Colonic mucosa (tissue), 4 donors: ENCODE data around the gene ACSS3. TPM values are rescaled to one million over a fixed set of nuclear protein-coding genes. Genes with fewer than 3 reads are reported as not detected.

Source experiments
- DNase-seq: peaks from one replicate; pipeline ENCODE4 v3.0.0-alpha.2; 2020
- H3K27ac ChIP-seq: fragments of 200-600 bp; one replicate; pipeline ENCODE4 v1.8.0; 2021
- H3K27me3 ChIP-seq: fragments of 200-600 bp; one replicate; pipeline ENCODE4 v1.8.0; 2021
- H3K36me3 ChIP-seq: fragments of 200-600 bp; one replicate; pipeline ENCODE4 v1.8.0; 2021
- H3K4me1 ChIP-seq: fragments of 200-600 bp; one replicate; pipeline ENCODE4 v1.8.0; 2021; ENCODE audit warnings: mild to moderate bottlenecking
- H3K4me3 ChIP-seq: fragments of 200-600 bp; one replicate; pipeline ENCODE4 v1.8.0; 2021
- H3K9ac ChIP-seq, 2 donors: one replicate each; pipeline ENCODE4 v1.7.0; 2013; ENCODE audit warnings: control low read depth in 2 of 2, low read depth in 2 of 2, low read length in 2 of 2
- H3K9me3 ChIP-seq: fragments of 200-600 bp; one replicate; pipeline ENCODE4 v1.8.0; 2021
- intact Hi-C: fragments of 100-400 bp; cut with DNase I; formaldehyde crosslinking; loops from one replicate; pipeline ENCODE4 v1.14.1; 2022
- total RNA-seq, 2 donors: library from RNA; stranded (reverse); fragmentation: NEBNext Ultra II Directional in 1 of 2; extraction: Animal tissue kit (Norgen Biotek cat#: 25700) in 1 of 2; gene quantifications; one replicate each; pipeline ENCODE4 v1.2.1, GENCODE V29; 2021
- TF ChIP-seq, protein P1 (sequence below): fragments of 200-600 bp; IDR thresholded peaks from one replicate; pipeline ENCODE4 v1.8.0; 2022; ENCODE audit warnings: antibody characterized with exemption, mild to moderate bottlenecking
- donor health status: healthy.
- donor health status: DM: no; HTN: no; CAD: no.
- donor health status: DM: no; HTN: no; CAD: no.

The ACSS3 gene
- total RNA-seq, 2 donors from 2014 or later, result 0.77 to 1.6 TPM

GRCh38 chr12:81168445-81168844 lies 90.6 kb downstream of the ACSS3 start:
- TF ChIP-seq, protein P1, sequence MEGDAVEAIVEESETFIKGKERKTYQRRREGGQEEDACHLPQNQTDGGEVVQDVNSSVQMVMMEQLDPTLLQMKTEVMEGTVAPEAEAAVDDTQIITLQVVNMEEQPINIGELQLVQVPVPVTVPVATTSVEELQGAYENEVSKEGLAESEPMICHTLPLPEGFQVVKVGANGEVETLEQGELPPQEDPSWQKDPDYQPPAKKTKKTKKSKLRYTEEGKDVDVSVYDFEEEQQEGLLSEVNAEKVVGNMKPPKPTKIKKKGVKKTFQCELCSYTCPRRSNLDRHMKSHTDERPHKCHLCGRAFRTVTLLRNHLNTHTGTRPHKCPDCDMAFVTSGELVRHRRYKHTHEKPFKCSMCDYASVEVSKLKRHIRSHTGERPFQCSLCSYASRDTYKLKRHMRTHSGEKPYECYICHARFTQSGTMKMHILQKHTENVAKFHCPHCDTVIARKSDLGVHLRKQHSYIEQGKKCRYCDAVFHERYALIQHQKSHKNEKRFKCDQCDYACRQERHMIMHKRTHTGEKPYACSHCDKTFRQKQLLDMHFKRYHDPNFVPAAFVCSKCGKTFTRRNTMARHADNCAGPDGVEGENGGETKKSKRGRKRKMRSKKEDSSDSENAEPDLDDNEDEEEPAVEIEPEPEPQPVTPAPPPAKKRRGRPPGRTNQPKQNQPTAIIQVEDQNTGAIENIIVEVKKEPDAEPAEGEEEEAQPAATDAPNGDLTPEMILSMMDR, result no peak
- Histone ChIP-seq H3K27ac (no peak overlapping the region), H3K27me3 (no peaks in the 10 kb centered on the region), H3K36me3 (no peaks in the 10 kb centered on the region), H3K9me3 (no peaks in the 10 kb centered on the region), H3K9ac (no peak overlapping the region), H3K4me1 (no peaks in the 10 kb centered on the region), H3K4me3 (no peak overlapping the region)
- intact Hi-C loops, result no loop called here
- no peak for DNase-seq

- no peak for DNase-seq
- Histone ChIP-seq H3K9me3 (no peaks in the 10 kb centered on the region), H3K4me3 (no peak overlapping the region), H3K36me3 (no peaks in the 10 kb centered on the region), H3K27me3 (no peaks in the 10 kb centered on the region), H3K4me1 (no peaks in the 10 kb centered on the region), H3K9ac (no peak overlapping the region), H3K27ac (no peak overlapping the region)
- TF ChIP-seq, protein P1, result no peak
- intact Hi-C loops, result no loop called here
Measured at GRCh38 chr12:81170072-81170471, 92.2 kb downstream of the ACSS3 start.

- Histone ChIP-seq H3K4me1 (no peaks in the 10 kb centered on the region), H3K9me3 (no peaks in the 10 kb centered on the region), H3K9ac (no peak overlapping the region), H3K27me3 (no peaks in the 10 kb centered on the region), H3K36me3 (no peaks in the 10 kb centered on the region), H3K4me3 (no peak overlapping the region), H3K27ac (no peak overlapping the region)
- DNase-seq, result no peak
- intact Hi-C loops, result no loop called here
- TF ChIP-seq, protein P1, result no peak
Measured at GRCh38 chr12:81172851-81173250, 95.0 kb downstream of the ACSS3 start.

GRCh38 chr12:81174664-81175063 lies 96.8 kb downstream of the ACSS3 start:
- no peak overlapping the region for H3K9ac ChIP-seq
- TF ChIP-seq, protein P1, result no peak
- no peaks in the 10 kb centered on the region for H3K27me3 ChIP-seq
- no peaks in the 10 kb centered on the region for H3K4me1 ChIP-seq
- intact Hi-C loops, result no loop called here
- no peak overlapping the region for H3K27ac ChIP-seq
- H3K36me3 ChIP-seq, result no peaks in the 10 kb centered on the region
- no peaks in the 10 kb centered on the region for H3K9me3 ChIP-seq
- no peak for DNase-seq
- H3K4me3 ChIP-seq, result no peak overlapping the region

GRCh38 chr12:81176796-81177195 lies 98.9 kb downstream of the ACSS3 start:
- Histone ChIP-seq H3K27ac (no peak overlapping the region), H3K9ac (no peak overlapping the region), H3K36me3 (no peaks in the 10 kb centered on the region), H3K27me3 (no peaks in the 10 kb centered on the region), H3K4me3 (no peak overlapping the region), H3K4me1 (no peaks in the 10 kb centered on the region), H3K9me3 (no peaks in the 10 kb centered on the region)
- DNase-seq, result no peak
- intact Hi-C loops, result no loop called here
- TF ChIP-seq, protein P1, result no peak

DNA sequence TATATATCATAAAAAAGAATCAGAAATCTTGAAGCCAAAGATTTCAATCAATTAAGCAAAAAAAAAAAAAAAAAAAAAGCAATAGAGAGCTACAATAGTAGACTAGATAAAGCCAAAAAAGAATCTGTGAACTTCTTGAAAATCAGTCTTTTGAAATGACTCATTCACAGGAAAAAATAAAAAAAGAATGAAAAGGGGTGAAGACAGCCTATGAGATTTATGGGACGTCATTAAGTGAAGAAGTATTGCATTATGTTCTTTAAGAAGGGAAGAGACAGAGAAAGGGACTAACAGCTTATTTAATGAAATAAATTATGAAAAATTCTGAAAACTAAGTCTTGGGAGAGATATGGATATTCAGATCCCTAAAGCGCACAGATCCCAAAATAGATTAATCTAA lies 103.8 kb downstream of the ACSS3 start:
- no peaks in the 10 kb centered on the region for H3K9me3 ChIP-seq
- H3K27ac ChIP-seq, result no peak overlapping the region
- H3K9ac ChIP-seq, result no peak overlapping the region
- DNase-seq, result no peak
- H3K4me1 ChIP-seq, result no peaks in the 10 kb centered on the region
- no peaks in the 10 kb centered on the region for H3K27me3 ChIP-seq
- TF ChIP-seq, protein P1, result no peak
- no peaks in the 10 kb centered on the region for H3K36me3 ChIP-seq
- no peak overlapping the region for H3K4me3 ChIP-seq
- intact Hi-C loops, result no loop called here
